Endothelial cell of umbilical vein (primary cell): ENCODE data around the gene MYLK. TPM values are rescaled to one million over a fixed set of nuclear protein-coding genes. Genes with fewer than 3 reads are reported as not detected.

Source experiments
- BruUV-seq: library from RNA; stranded (reverse); fragments of 400-500 nt; replicated peaks from 2 replicates; lab custom pipeline; 2021; lab: Mats Ljungman, UMichigan
- CTCF ChIA-PET: fragments of 300-600, 350-600 bp; sonication (Branson Sonifier 250); formaldehyde crosslinking; loops from one replicate; lab custom pipeline; 2021; ENCODE audit warnings: antibody characterized with exemption, inconsistent platforms; lab: Charles Lee
- POLR2A ChIA-PET: fragments of 300-600, 350-600 bp; sonication (Branson Sonifier 250); formaldehyde crosslinking; loops from one replicate; lab custom pipeline; 2021; ENCODE audit warnings: antibody characterized with exemption, inconsistent platforms; lab: Charles Lee
- DNase-seq: peaks from one replicate; pipeline ENCODE4 v3.0.0-alpha.2; 2011; ENCODE audit warnings: low read depth, low spot score
- FAIRE-seq: peaks from 2 replicates; lab custom pipeline; 2011; peaks lifted over from hg19 to GRCh38; lab: Jason Lieb, UNC
- H2AFZ ChIP-seq: 2 replicates; pipeline ENCODE4 v1.6.0; 2012; ENCODE audit warnings: low read depth, low read length, control low read depth, inconsistent platforms
- H3K27ac ChIP-seq: 2 replicates; pipeline ENCODE4 v1.5.1; 2011; ENCODE audit warnings: low read depth, mild to moderate bottlenecking, control low read depth, low read length, moderate library complexity; ENCODE audit not compliant: insufficient read depth
- H3K27me3 ChIP-seq, 2 experiments: 2 replicates each; pipeline versions ENCODE4 v1.6.0 to v1.6.1; 2011; ENCODE audit warnings: low read length in 2 of 2, mixed read lengths in 1 of 2; ENCODE audit not compliant: control insufficient read depth in 2 of 2, insufficient read depth in 2 of 2
- H3K36me3 ChIP-seq, 2 experiments: 2 replicates in 1 of 2; 3 replicates in 1 of 2; pipeline ENCODE4 v1.5.1; 2011; ENCODE audit warnings: low read length in 2 of 2, mild to moderate bottlenecking in 1 of 2, moderate library complexity in 1 of 2; ENCODE audit not compliant: control insufficient read depth in 2 of 2, insufficient read depth in 2 of 2; ENCODE audit errors: extremely low read depth in 1 of 2
- H3K4me1 ChIP-seq: 3 replicates; pipeline ENCODE4 v1.5.1; 2011; ENCODE audit warnings: mild to moderate bottlenecking, low read length; ENCODE audit not compliant: control insufficient read depth, insufficient read depth; ENCODE audit errors: extremely low read depth
- H3K4me2 ChIP-seq: 2 replicates; pipeline ENCODE4 v1.6.1; 2011; ENCODE audit warnings: low read length, control low read depth, mixed read lengths; ENCODE audit not compliant: insufficient read depth
- H3K4me3 ChIP-seq, 3 experiments: fragments of 200-600 bp in 1 of 3; sonication (generic), shearing (Covaris generic) in 1 of 3; replicated peaks in 1 of 3; 2 replicates each; pipeline ENCODE4 v1.5.1; 2011 to 2016; ENCODE audit warnings: control low read depth in 3 of 3, low read length in 3 of 3, mild to moderate bottlenecking in 2 of 3, inconsistent platforms in 1 of 3, low read depth in 1 of 3, moderate library complexity in 1 of 3; ENCODE audit not compliant: insufficient read depth in 1 of 3
- H3K79me2 ChIP-seq: 2 replicates; pipeline ENCODE4 v1.6.0; 2012; ENCODE audit warnings: low read length, inconsistent platforms; ENCODE audit not compliant: control insufficient read depth, insufficient read depth
- H3K9ac ChIP-seq: replicated peaks from 2 replicates; pipeline ENCODE3; 2011; ENCODE audit warnings: low read length, control low read depth; ENCODE audit not compliant: insufficient read depth; ENCODE audit errors: extremely low read depth
- H3K9me1 ChIP-seq: replicated peaks from 3 replicates; pipeline ENCODE4 v1.6.0; 2011; ENCODE audit warnings: mild to moderate bottlenecking, low read length; ENCODE audit not compliant: control insufficient read depth, insufficient read depth; ENCODE audit errors: extremely low read depth
- H3K9me3 ChIP-seq: replicated peaks from 2 replicates; pipeline ENCODE4 v1.5.1; 2012; ENCODE audit warnings: low read length, inconsistent platforms; ENCODE audit not compliant: control insufficient read depth, insufficient read depth
- H4K20me1 ChIP-seq: replicated peaks from 2 replicates; pipeline ENCODE3; 2011; ENCODE audit warnings: mild to moderate bottlenecking, low read length; ENCODE audit not compliant: control insufficient read depth, insufficient read depth; ENCODE audit errors: extremely low read depth
- CTCF ChIP-seq, 2 donors: IDR thresholded peaks; 1 replicate in 1 of 2; 2 replicates in 1 of 2; pipeline ENCODE4 v1.5.1; 2011; ENCODE audit warnings: low read length in 2 of 2, mild to moderate bottlenecking in 2 of 2, moderate library complexity in 2 of 2, control low read depth in 1 of 2, inconsistent platforms in 1 of 2, low read depth in 1 of 2; ENCODE audit not compliant: insufficient read depth in 1 of 2; ENCODE audit errors: extremely low read depth in 1 of 2
- EZH2 ChIP-seq: IDR thresholded peaks from 2 replicates; pipeline ENCODE4 v1.6.1; 2012; ENCODE audit warnings: borderline replicate concordance, low read depth, mild to moderate bottlenecking, moderate library complexity, low read length, inconsistent platforms; ENCODE audit not compliant: severe bottlenecking
- FOS ChIP-seq: IDR thresholded peaks from 2 replicates; pipeline ENCODE4 v1.6.1; 2011; ENCODE audit warnings: mild to moderate bottlenecking, low read length, moderate library complexity, borderline replicate concordance; ENCODE audit not compliant: insufficient read depth
- GATA2 ChIP-seq: IDR thresholded peaks from 2 replicates; pipeline ENCODE4 v1.7.0; 2011; ENCODE audit warnings: low read depth, mild to moderate bottlenecking, moderate library complexity, mixed read lengths, low read length; ENCODE audit not compliant: insufficient read length, insufficient read depth
- JUN ChIP-seq: IDR thresholded peaks from 2 replicates; pipeline ENCODE4 v1.6.1; 2011; ENCODE audit warnings: borderline replicate concordance, low read depth; ENCODE audit not compliant: insufficient read length, insufficient read depth
- MAX ChIP-seq: IDR thresholded peaks from 2 replicates; pipeline ENCODE4 v1.6.1; 2011; ENCODE audit not compliant: insufficient read depth, insufficient read length
- MYC ChIP-seq: IDR thresholded peaks from one replicate; pipeline ENCODE4 v1.6.1; 2011; ENCODE audit warnings: mild to moderate bottlenecking, low read depth, low read length
- POLR2A ChIP-seq: IDR thresholded peaks from 2 replicates; pipeline ENCODE4 v1.6.1; 2012; ENCODE audit warnings: low read depth, mild to moderate bottlenecking, control low read depth, low read length
- POLR2AphosphoS5 ChIP-seq: IDR thresholded peaks from 2 replicates; pipeline ENCODE4 v1.6.1; 2012; ENCODE audit warnings: low read depth, mild to moderate bottlenecking, control low read depth, low read length, moderate library complexity; ENCODE audit not compliant: insufficient read depth
- dilution Hi-C: fragments of 300-500 bp; cut with MboI; formaldehyde crosslinking; loops from one replicate; pipeline ENCODE4 v1.15.0; 2019; ENCODE audit warnings: low sequenced_read_pairs; ENCODE audit not compliant: extremely low pct_ligation_motif_present
- intact Hi-C: fragments of 100-400 bp; cut with micrococcal nuclease; formaldehyde crosslinking; loops from one replicate; pipeline ENCODE4 v1.10.0; 2022
- polyA plus RNA-seq, 4 experiments: library from polyadenylated mRNA; depleted of rRNA in 3 of 4; stranded (reverse) in 3 of 4; unstranded in 1 of 4; fragments of >200 nt; gene quantifications; 2 replicates each; pipeline versions ENCODE4 v1.2.1 to v1.2.3, GENCODE V29; 2011 to 2012; ENCODE audit warnings: missing spikeins in 1 of 4
- total RNA-seq: library from RNA; stranded (reverse); gene quantifications from 2 replicates; pipeline ENCODE4 v1.2.3, GENCODE V29; 2021

Gene MYLK
- total and polyA plus RNA-seq, 2 donors (not counting 3 experiments of a cell fraction or from before 2014, with no cell fraction given): 10.0 to 22.2 TPM

- dilution Hi-C loops (no loop called here), intact Hi-C loops (no loop called here)
- no peak for TF ChIP-seq POLR2A
- no peak for TF ChIP-seq GATA2
- no peak for TF ChIP-seq CTCF (IDR thresholded peaks at IDR 0.05; ENCODE audit: extremely low read depth in 1 of 2, insufficient read depth in 1 of 2, low read depth in 1 of 2, low read length in 2 of 2)
- TF ChIP-seq MAX: no peak
- TF ChIP-seq FOS: no peak
- TF ChIP-seq POLR2AphosphoS5: no peak
- TF ChIP-seq EZH2: no peak
- TF ChIP-seq MYC: no peak
- TF ChIP-seq JUN: no peak
- FAIRE-seq (no peak), DNase-seq (no peak)
- BruUV-seq: no TSS peak
- H3K4me3 ChIP-seq: no peak overlapping the region
- no peaks in the 10 kb centered on the region for H3K79me2 ChIP-seq
- no peak overlapping the region for H3K9ac ChIP-seq
- H4K20me1 ChIP-seq: no peaks in the 10 kb centered on the region
- H3K4me2 ChIP-seq: no peak overlapping the region
- no peaks in the 10 kb centered on the region for H3K36me3 ChIP-seq
- ChIA-PET CTCF (interaction anchor here (0.9 to 1.0 kb wide), 2 partner anchors 8 to 17 kb away, joined by 3 to 4 read pairs; no protein-coding TSS in a partner anchor), POLR2A (no interaction called here)
- H3K9me1 ChIP-seq: no peaks in the 10 kb centered on the region
- peaks cover 0 to 4% of the 10 kb centered on the region in 2 experiments for H3K27me3 ChIP-seq
- H3K27ac ChIP-seq: no peak overlapping the region
- H2AFZ ChIP-seq: no peak overlapping the region
- no peaks in the 10 kb centered on the region for H3K4me1 ChIP-seq
- H3K9me3 ChIP-seq: no peaks in the 10 kb centered on the region
Measured at GRCh38 chr3:123774474-123774873, 109.7 kb downstream of the MYLK start.
